ENCODE measurements around the gene METTL9. TPM values are rescaled to one million over a fixed set of nuclear protein-coding genes. Genes with fewer than 3 reads are reported as not detected.
"Not testable (repeated sequence)": the region's sequence is repeated elsewhere in the genome, so short reads cannot be mapped to it uniquely, and the experiment has no call there.

The METTL9 gene
- total RNA-seq, 4 donors from 2014 or later: 160 to 210 (median 177) TPM

- peak overlapping the region in 1 of 4 donors; percentile 60 for H3K27ac ChIP-seq
- peaks cover 0 to 45% (median 11%) of the 10 kb centered on the region in 4 donors for H3K4me1 ChIP-seq
- DNase-seq (ENCODE audit: low spot score in 2 of 2): no peak
- H3K27me3 ChIP-seq: no peaks in the 10 kb centered on the region
- H3K9me3 ChIP-seq: no peaks in the 10 kb centered on the region
- H3K36me3 ChIP-seq: no peaks in the 10 kb centered on the region
- 55 to 66% methylated on average over 9 of the region's 9 CpGs for WGBS, 2 donors
- TF ChIP-seq POLR2A (IDR thresholded peaks at IDR 0.05): no peak
- TF ChIP-seq CTCF (IDR thresholded peaks at IDR 0.05): no peak
- no peak for TF ChIP-seq EP300 (IDR thresholded peaks at IDR 0.05)
- H3K4me3 ChIP-seq: no peak overlapping the region
These were observed 48.3 kb downstream of the METTL9 start for GRCh38 chr16:21647562-21648164.

DNA sequence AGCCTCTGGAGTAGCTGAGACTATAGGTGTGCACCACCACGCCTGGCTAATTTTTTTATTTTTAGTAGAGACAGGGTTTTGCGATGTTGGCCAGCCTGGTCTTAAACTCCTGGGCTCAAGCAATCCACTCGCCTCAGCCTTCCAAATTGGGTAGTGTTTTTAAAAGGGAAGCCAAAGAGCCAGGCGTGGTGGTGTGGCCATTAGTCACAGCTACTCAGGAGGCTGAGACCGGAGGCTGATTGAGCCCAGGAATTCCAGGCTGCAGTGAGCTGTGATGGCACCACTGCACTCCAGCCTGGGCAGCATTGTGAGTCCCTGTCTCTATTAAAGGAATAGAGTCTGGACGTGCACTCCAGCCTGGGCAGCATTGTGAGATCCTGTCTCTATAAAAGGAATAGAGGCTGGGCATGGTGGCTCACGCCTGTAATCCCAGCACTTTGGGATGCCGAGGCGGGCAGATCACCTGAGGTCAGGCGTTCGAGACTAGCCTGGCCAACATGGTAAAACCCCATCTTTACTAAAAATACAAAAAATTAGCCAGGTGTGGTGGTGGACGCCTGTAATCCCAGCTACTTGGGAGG, 50.5 kb downstream of the METTL9 start:
- H3K4me3 ChIP-seq; H3K9me3 ChIP-seq; H3K27me3 ChIP-seq; H3K36me3 ChIP-seq; H3K27ac ChIP-seq; DNase-seq (ENCODE audit: low spot score in 2 of 2): not testable (repeated sequence)
- H3K4me1 ChIP-seq: peaks cover 0 to 51% (median 9%) of the 10 kb centered on the region in 4 donors
- 87 to 93% methylated on average over 11 to 12 of the region's 12 CpGs for WGBS, 2 donors

- H3K4me1 ChIP-seq: peaks cover 0 to 47% (median 8%) of the 10 kb centered on the region in 4 donors
- no peaks in the 10 kb centered on the region for H3K27me3 ChIP-seq
- peak in 1 of 2 donors; percentile 73 for DNase-seq (ENCODE audit: low spot score in 2 of 2)
- no peaks in the 10 kb centered on the region for H3K9me3 ChIP-seq
- WGBS, 2 donors: 89 to 91% methylated on average over 1 of the region's 1 CpG
- no peak overlapping the region for H3K27ac ChIP-seq
- H3K36me3 ChIP-seq: peaks cover 0 to 5% (median 0%) of the 10 kb centered on the region in 3 donors
- TF ChIP-seq EP300 (IDR thresholded peaks at IDR 0.05) (peak in 1 of 2 donors; percentile 78), POLR2A (IDR thresholded peaks at IDR 0.05) (no peak)
- H3K4me3 ChIP-seq: no peak overlapping the region
These were observed 51.1 kb downstream of the METTL9 start for GRCh38 chr16:21650521-21650920.

DNA sequence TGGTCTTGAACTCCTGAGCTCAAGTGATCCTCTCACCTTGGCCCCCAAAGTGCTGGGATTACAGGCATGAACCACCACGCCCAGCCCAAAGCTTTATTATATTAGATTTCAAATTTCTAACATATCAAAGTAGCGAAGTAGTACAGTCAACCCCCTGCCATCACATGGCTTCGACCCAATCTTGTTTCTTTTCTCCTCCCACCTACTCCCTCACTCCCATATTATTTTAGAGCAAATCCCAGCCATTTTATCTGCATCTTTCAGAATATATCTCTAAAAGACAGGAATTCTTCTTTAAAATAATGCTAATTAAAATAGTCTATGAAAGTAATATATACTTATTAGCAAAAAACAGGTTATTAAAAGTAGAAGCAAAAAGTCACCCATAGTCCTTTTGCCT, 52.1 kb downstream of the METTL9 start:
- H3K27ac ChIP-seq: no peak overlapping the region
- 82 to 83% methylated on average over 3 of the region's 3 CpGs for whole genome bisulfite sequencing, 2 donors
- H3K4me3 ChIP-seq: peak overlapping the region in 1 of 4 donors; percentile 9
- no peak for TF ChIP-seq POLR2A (IDR thresholded peaks at IDR 0.05)
- TF ChIP-seq EP300 (IDR thresholded peaks at IDR 0.05): no peak
- TF ChIP-seq CTCF (IDR thresholded peaks at IDR 0.05): no peak
- H3K36me3 ChIP-seq: peaks cover 0 to 15% (median 0%) of the 10 kb centered on the region in 3 donors
- H3K27me3 ChIP-seq: no peaks in the 10 kb centered on the region
- no peaks in the 10 kb centered on the region for H3K9me3 ChIP-seq
- H3K4me1 ChIP-seq: peaks cover 0 to 42% (median 4%) of the 10 kb centered on the region in 4 donors
- no peak for DNase-seq (ENCODE audit: low spot score in 2 of 2)

- H3K27ac ChIP-seq: peak within 1 kb of the TSS in 1 of 4 donors; percentile 31
- TF ChIP-seq POLR2A (IDR thresholded peaks at IDR 0.05) (no peak), EP300 (IDR thresholded peaks at IDR 0.05) (no peak), CTCF (IDR thresholded peaks at IDR 0.05) (no peak)
- WGBS, 2 donors: 81% methylated on average over 6 of the region's 6 CpGs
- H3K36me3 ChIP-seq: peaks cover 0 to 15% (median 0%) of the 10 kb centered on the region in 3 donors
- DNase-seq (ENCODE audit: low spot score in 2 of 2): no peak
- peak within 1 kb of the TSS in 1 of 4 donors; percentile 9 for H3K4me3 ChIP-seq
- no peaks in the 10 kb centered on the region for H3K27me3 ChIP-seq
- peaks cover 0 to 43% (median 3%) of the 10 kb centered on the region in 4 donors for H3K4me1 ChIP-seq
- no peaks in the 10 kb centered on the region for H3K9me3 ChIP-seq
These were observed 53.1 kb downstream of the METTL9 start, which contains the start of gene IGSF6 for GRCh38 chr16:21652453-21652852. IGSF6 (minus strand) TSS chr16:21652608; CDS start chr16:21652598, 10 bp downstream.

DNA sequence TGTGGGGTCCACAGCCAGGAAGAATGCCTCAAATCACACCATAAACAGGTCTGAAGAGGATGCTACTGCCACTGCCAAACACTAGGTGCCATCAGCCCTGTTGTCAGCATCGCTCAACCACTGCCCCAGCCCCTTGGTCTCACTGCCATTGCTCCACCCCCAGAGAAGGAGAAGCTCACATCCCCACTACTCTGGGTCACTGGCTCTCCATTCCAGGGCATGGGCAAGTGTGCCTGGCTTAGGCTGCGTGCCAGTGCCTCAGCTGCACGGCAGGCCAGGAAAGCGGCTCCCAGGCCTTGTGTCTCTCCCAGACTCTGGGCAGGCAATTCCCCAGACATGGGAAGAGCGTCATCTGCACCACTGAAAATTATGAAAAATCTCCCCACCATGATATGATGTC, 54.2 kb downstream of the METTL9 start:
- no peaks in the 10 kb centered on the region for H3K9me3 ChIP-seq
- TF ChIP-seq POLR2A (IDR thresholded peaks at IDR 0.05) (no peak), EP300 (IDR thresholded peaks at IDR 0.05) (no peak), CTCF (IDR thresholded peaks at IDR 0.05) (no peak)

More for the DNA sequence above, 54.2 kb downstream of the METTL9 start:
- no peaks in the 10 kb centered on the region for H3K27me3 ChIP-seq
- H3K4me1 ChIP-seq: peaks cover 0 to 44% (median 2%) of the 10 kb centered on the region in 4 donors
- peaks cover 0 to 15% (median 0%) of the 10 kb centered on the region in 3 donors for H3K36me3 ChIP-seq
- DNase-seq (ENCODE audit: low spot score in 2 of 2): no peak
- H3K4me3 ChIP-seq: no peak overlapping the region
- 78 to 85% methylated on average over 5 of the region's 5 CpGs for WGBS, 2 donors
- peak overlapping the region in 1 of 4 donors; percentile 31 for H3K27ac ChIP-seq

Data from tibial nerve (tissue), 4 donors.